Erythroblast (primary cell): ENCODE results near the gene CCK.

Experiments used
- GATA1 ChIP-seq: IDR thresholded peaks from 2 replicates; pipeline ENCODE4 v1.6.1; 2011; ENCODE audit warnings: low read depth, mild to moderate bottlenecking, control low read depth, low read length, moderate library complexity
- POLR2A ChIP-seq: IDR thresholded peaks from 2 replicates; pipeline ENCODE4 v1.6.1; 2011; ENCODE audit warnings: mild to moderate bottlenecking, low read length

GRCh38 chr3:42288385-42288784, 22.4 kb upstream of the CCK start:
- TF ChIP-seq POLR2A: no peak
- no peak for TF ChIP-seq GATA1
